Stomach (tissue), 4 donors: ENCODE data around the gene ANKRD52.

Experiments
- CTCF ChIP-seq, 7 experiments: fragments of 450-650 bp in 4 of 7; fragments of 200-600 bp in 3 of 7; sonication (generic) in 3 of 7; IDR thresholded peaks; one replicate each; pipeline ENCODE4 v1.5.1; 2016 to 2019; ENCODE audit warnings: antibody characterized with exemption in 7 of 7, control low read depth in 2 of 7, mild to moderate bottlenecking in 1 of 7
- POLR2AphosphoS5 ChIP-seq, 3 donors: sonication (generic); formaldehyde crosslinking; IDR thresholded peaks; one replicate each; pipeline ENCODE4 v1.6.1; 2016; ENCODE audit warnings: antibody characterized with exemption in 3 of 3

GRCh38 chr12:56216461-56216860 lies 41.7 kb downstream of the ANKRD52 start:
- TF ChIP-seq CTCF (IDR thresholded peaks at IDR 0.05) (no peak), POLR2AphosphoS5 (IDR thresholded peaks at IDR 0.05) (no peak)
